WTC11 (cell line): ENCODE results near the gene SFMBT1. TPM values are rescaled to one million over a fixed set of nuclear protein-coding genes. Genes with fewer than 3 reads are reported as not detected.

Experiments
- ATAC-seq: fragments of 200-7000 bp; cut with Tn5 transposase; 2 replicates; pipeline ENCODE4 v1.10.0; 2021; ENCODE audit warnings: mild to moderate bottlenecking, moderate library complexity
- CTCF ChIA-PET: fragments of 300-600 bp; sonication (Branson Sonifier 250); formaldehyde crosslinking; loops from one replicate; lab custom pipeline; 2021; ENCODE audit warnings: antibody characterized with exemption; lab: Charles Lee
- POLR2A ChIA-PET: fragments of 350-600 bp; sonication (Branson Sonifier 250); formaldehyde crosslinking; loops from one replicate; lab custom pipeline; 2021; ENCODE audit warnings: antibody characterized with exemption; lab: Charles Lee
- DNase-seq: peaks from one replicate; pipeline ENCODE4 v3.0.0; 2021; ENCODE audit warnings: low spot score
- H3K27ac Mint-ChIP-seq: 2 replicates; pipeline ENCODE4 v1.8.0; 2021; ENCODE audit warnings: mixed read lengths
- H3K27me3 Mint-ChIP-seq: 2 replicates; pipeline ENCODE4 v1.8.0; 2021; ENCODE audit warnings: low read depth, mild to moderate bottlenecking, moderate library complexity, mixed read lengths
- H3K36me3 Mint-ChIP-seq: 2 replicates; pipeline ENCODE4 v1.8.0; 2021; ENCODE audit warnings: mixed read lengths
- H3K4me1 Mint-ChIP-seq: 2 replicates; pipeline ENCODE4 v1.8.0; 2022; ENCODE audit warnings: mixed read lengths
- H3K4me3 Mint-ChIP-seq: 2 replicates; pipeline ENCODE4 v1.8.0; 2021; ENCODE audit warnings: mild to moderate bottlenecking, moderate library complexity, mixed read lengths
- H3K9me3 Mint-ChIP-seq: 2 replicates; pipeline ENCODE4 v1.8.0; 2021; ENCODE audit warnings: mixed read lengths
- CBFB ChIP-seq: sonication (generic); formaldehyde crosslinking; IDR thresholded peaks from 2 replicates; pipeline ENCODE4 v1.8.1; 2022; ENCODE audit warnings: mild to moderate bottlenecking, low read depth, missing genetic modification reagents
- E2F4 ChIP-seq: sonication (generic); formaldehyde crosslinking; IDR thresholded peaks from 2 replicates; pipeline ENCODE4 v1.8.1; 2022; ENCODE audit warnings: low read depth, mild to moderate bottlenecking, moderate library complexity, missing genetic modification reagents, borderline replicate concordance
- GTF2I ChIP-seq: fragments of 250-450 bp; sonication (Bioruptor Pico); conservative IDR thresholded peaks from 2 replicates; pipeline ENCODE4 v1.4.0; 2021; ENCODE audit warnings: mild to moderate bottlenecking
- HMGA2 ChIP-seq: fragments of 250-450 bp; sonication (Bioruptor Pico); IDR thresholded peaks from 2 replicates; pipeline ENCODE4 v1.4.0; 2021; ENCODE audit warnings: mild to moderate bottlenecking, moderate library complexity
- HMGXB4 ChIP-seq: sonication (generic); formaldehyde crosslinking; IDR thresholded peaks from 2 replicates; pipeline ENCODE4 v1.8.1; 2023; ENCODE audit warnings: mild to moderate bottlenecking, moderate library complexity, missing genetic modification reagents
- MLX ChIP-seq: sonication (generic); formaldehyde crosslinking; IDR thresholded peaks from 2 replicates; pipeline ENCODE4 v1.8.1; 2023; ENCODE audit warnings: mild to moderate bottlenecking, missing genetic modification reagents, moderate library complexity
- NFYB ChIP-seq: sonication (generic); formaldehyde crosslinking; conservative IDR thresholded peaks from 2 replicates; pipeline ENCODE4 v1.8.0; 2022; ENCODE audit warnings: low read depth, missing genetic modification reagents
- PRDM15 ChIP-seq: sonication (generic); formaldehyde crosslinking; IDR thresholded peaks from 2 replicates; pipeline ENCODE4 v1.8.0; 2022; ENCODE audit warnings: missing genetic modification reagents
- RORB ChIP-seq: fragments of 250-450 bp; sonication (Bioruptor Pico); IDR thresholded peaks from 2 replicates; pipeline ENCODE4 v1.9.0; 2021; ENCODE audit warnings: mild to moderate bottlenecking
- STAT6 ChIP-seq: sonication (generic); formaldehyde crosslinking; conservative IDR thresholded peaks from 2 replicates; pipeline ENCODE4 v1.8.1; 2023; ENCODE audit warnings: mild to moderate bottlenecking, low read depth, missing genetic modification reagents, moderate library complexity
- ZBTB43 ChIP-seq: sonication (generic); formaldehyde crosslinking; IDR thresholded peaks from 2 replicates; pipeline ENCODE4 v1.8.1; 2023; ENCODE audit warnings: mild to moderate bottlenecking, missing genetic modification reagents
- ZMAT4 ChIP-seq: fragments of 250-450 bp; sonication (Bioruptor Pico); IDR thresholded peaks from 2 replicates; pipeline ENCODE4 v1.9.0; 2021; ENCODE audit warnings: mild to moderate bottlenecking
- ZNF219 ChIP-seq: sonication (generic); formaldehyde crosslinking; IDR thresholded peaks from 2 replicates; pipeline ENCODE4 v1.8.0; 2023; ENCODE audit warnings: missing genetic modification reagents, mild to moderate bottlenecking, borderline replicate concordance
- ZNF317 ChIP-seq: sonication (generic); formaldehyde crosslinking; IDR thresholded peaks from 2 replicates; pipeline ENCODE4 v1.8.1; 2023; ENCODE audit warnings: low read depth, mild to moderate bottlenecking, moderate library complexity, missing genetic modification reagents, borderline replicate concordance
- ZNF396 ChIP-seq: fragments of 250-450 bp; sonication (Bioruptor Pico); IDR thresholded peaks from 2 replicates; pipeline ENCODE4 v1.8.0; 2021; ENCODE audit warnings: mild to moderate bottlenecking, moderate library complexity, borderline replicate concordance
- total RNA-seq: library from RNA; stranded (reverse); gene quantifications from 3 replicates; pipeline ENCODE4 v1.2.3, GENCODE V29; 2021

SFMBT1 gene
- total RNA-seq, 1 experiment from 2014 or later = 20.9 TPM

GRCh38 chr3:53023072-53023823, 22.6 kb downstream of the SFMBT1 start:
- ChIA-PET CTCF (no interaction called here), POLR2A (no interaction called here)
- no peaks in the 10 kb centered on the region for H3K27me3 Mint-ChIP-seq
- TF ChIP-seq STAT6 (CRISPR knock-in tag) (no peak), ZNF317 (CRISPR knock-in tag) (no peak), ZNF396 (CRISPR knock-in tag) (no peak), MLX (CRISPR knock-in tag) (no peak)
- H3K36me3 Mint-ChIP-seq = no peaks in the 10 kb centered on the region
- no peak overlapping the region for H3K4me3 Mint-ChIP-seq
- peaks cover 3% of the 10 kb centered on the region; the same call in 1 of the 2 replicates for H3K9me3 Mint-ChIP-seq
- DNase-seq = no peak
- peak; percentile 15; the same call in 1 of the 2 replicates for ATAC-seq
- H3K4me1 Mint-ChIP-seq = peaks cover 43% of the 10 kb centered on the region
- peak overlapping the region; percentile 17; the same call in 1 of the 2 replicates for H3K27ac Mint-ChIP-seq

GRCh38 chr3:53022647-53023046, 23.2 kb downstream of the SFMBT1 start:
- H3K4me1 Mint-ChIP-seq = peaks cover 43% of the 10 kb centered on the region
- CTCF ChIA-PET = no interaction called here
- POLR2A ChIA-PET = no interaction called here
- H3K36me3 Mint-ChIP-seq = no peaks in the 10 kb centered on the region
- no peak for ATAC-seq
- peaks cover 3% of the 10 kb centered on the region; the same call in 1 of the 2 replicates for H3K9me3 Mint-ChIP-seq
- H3K27ac Mint-ChIP-seq = 0 out of 2 replicates have a peak overlapping the region, but pooled peaks have one; percentile 7
- no peak overlapping the region for H3K4me3 Mint-ChIP-seq
- no peak for DNase-seq
- H3K27me3 Mint-ChIP-seq = no peaks in the 10 kb centered on the region
- TF ChIP-seq ZBTB43 (no peak), MLX (CRISPR knock-in tag) (no peak), PRDM15 (CRISPR knock-in tag) (no peak), CBFB (CRISPR knock-in tag) (no peak), E2F4 (no peak), GTF2I (CRISPR knock-in tag) (no peak), NFYB (CRISPR knock-in tag) (no peak), ZNF219 (no peak), HMGA2 (CRISPR knock-in tag) (no peak), RORB (CRISPR knock-in tag) (no peak), HMGXB4 (CRISPR knock-in tag) (no peak), ZMAT4 (CRISPR knock-in tag) (no peak)
